MCF 10A (cell line): ENCODE data around the gene PALM. TPM values are rescaled to one million over a fixed set of nuclear protein-coding genes. Genes with fewer than 3 reads are reported as not detected.

ENCODE experiments used
- BruUV-seq: library from RNA; stranded (reverse); fragments of 400-500 nt; replicated peaks from 2 replicates; lab custom pipeline; 2021; lab: Mats Ljungman, UMichigan
- CTCF ChIA-PET: fragments of 300-600 bp; sonication (Branson Sonifier 250); formaldehyde crosslinking; extraction: SDS; loops from one replicate; lab custom pipeline; 2021; ENCODE audit warnings: antibody characterized with exemption, inconsistent platforms; lab: Yijun Ruan, JAX
- POLR2A ChIA-PET: fragments of 300-600, 350-650 bp; sonication (Branson Sonifier 250); formaldehyde crosslinking; extraction: SDS; loops from one replicate; lab custom pipeline; 2020; ENCODE audit warnings: antibody characterized with exemption, inconsistent platforms; lab: Yijun Ruan, JAX
- DNase-seq: peaks from one replicate; pipeline ENCODE4 v3.0.0-alpha.2; 2018; ENCODE audit not compliant: unreplicated experiment
- H3K27ac Mint-ChIP-seq: one replicate; pipeline ENCODE4 v1.8.0; 2022; ENCODE audit warnings: mild to moderate bottlenecking, low read depth, mixed read lengths; ENCODE audit not compliant: unreplicated experiment
- H3K27me3 Mint-ChIP-seq: one replicate; pipeline ENCODE4 v1.8.0; 2022; ENCODE audit warnings: mixed read lengths; ENCODE audit not compliant: insufficient read depth, unreplicated experiment
- H3K36me3 Mint-ChIP-seq: one replicate; pipeline ENCODE4 v1.8.0; 2022; ENCODE audit warnings: mild to moderate bottlenecking, moderate library complexity, mixed read lengths; ENCODE audit not compliant: insufficient read depth, unreplicated experiment
- H3K4me1 Mint-ChIP-seq: one replicate; pipeline ENCODE4 v1.8.0; 2022; ENCODE audit warnings: mixed read lengths; ENCODE audit not compliant: insufficient read depth, unreplicated experiment
- H3K4me3 Mint-ChIP-seq: one replicate; pipeline ENCODE4 v1.8.0; 2022; ENCODE audit warnings: mild to moderate bottlenecking, moderate library complexity, mixed read lengths; ENCODE audit not compliant: unreplicated experiment
- H3K9me3 Mint-ChIP-seq: one replicate; pipeline ENCODE4 v1.8.0; 2022; ENCODE audit warnings: mixed read lengths; ENCODE audit not compliant: unreplicated experiment
- CTCF ChIP-seq: fragments of 200-600 bp; IDR thresholded peaks from one replicate; pipeline ENCODE4 v1.8.0; 2022; ENCODE audit warnings: antibody characterized with exemption, mild to moderate bottlenecking; ENCODE audit not compliant: unreplicated experiment
- intact Hi-C: fragments of 100-400 bp; cut with micrococcal nuclease; formaldehyde crosslinking; loops from 2 replicates; pipeline ENCODE4 v1.14.1; 2022
- total RNA-seq: library from RNA; stranded (reverse); gene quantifications from 2 replicates; pipeline ENCODE4 v1.2.3, GENCODE V29; 2022

Gene PALM
- total RNA-seq, 1 experiment from 2014 or later, result 0.44 TPM

GRCh38 chr19:674282-675151, 34.2 kb upstream of the PALM start:
- Mint-ChIP-seq H3K4me1 (peaks cover 13% of the 10 kb centered on the region), H3K27ac (no peak overlapping the region), H3K9me3 (no peaks in the 10 kb centered on the region), H3K4me3 (no peak overlapping the region), H3K27me3 (no peaks in the 10 kb centered on the region), H3K36me3 (peaks cover 19% of the 10 kb centered on the region)
- no TSS peak for BruUV-seq
- DNase-seq, result no peak
- no peak for TF ChIP-seq CTCF
- intact Hi-C loops, result loop anchor here (5.0 kb wide), 1 partner anchor 78 kb away; the partner anchor contains the start of gene MISP
- CTCF ChIA-PET, result no interaction called here
- POLR2A ChIA-PET, result interaction anchor here (0.6 to 1.2 kb wide), 3 partner anchors 29 to 418 kb away, joined by 3 read pairs; no protein-coding TSS in a partner anchor

- DNase-seq, result no peak
- Mint-ChIP-seq H3K9me3 (no peaks in the 10 kb centered on the region), H3K4me1 (peaks cover 13% of the 10 kb centered on the region), H3K27ac (peak overlapping the region; percentile 79), H3K27me3 (no peaks in the 10 kb centered on the region), H3K36me3 (peaks cover 28% of the 10 kb centered on the region), H3K4me3 (peak overlapping the region; percentile 65)
- intact Hi-C loops, result loop anchor here (5.0 kb wide), 1 partner anchor 76 kb away; the partner anchor contains the start of gene MISP
- TF ChIP-seq CTCF, result no peak
- BruUV-seq, result no TSS peak
- ChIA-PET POLR2A (interaction anchor here (0.6 to 3.7 kb wide), 15 partner anchors 13 to 184 kb away, joined by 3 to 33 read pairs (median 4); partner anchors contain the start of genes CFD, MISP, PTBP1 and RNF126), CTCF (interaction anchor here (0.6 to 0.9 kb wide), 2 partner anchors 9 to 108 kb away, joined by 3 read pairs; no protein-coding TSS in a partner anchor)
These were observed 32.8 kb upstream of the PALM start for GRCh38 chr19:676007-676338.

- intact Hi-C loops, result loop anchor here (5.0 kb wide), 1 partner anchor 76 kb away; the partner anchor contains the start of gene MISP
- H3K27me3 Mint-ChIP-seq, result no peaks in the 10 kb centered on the region
- peak within 1 kb of the TSS; percentile 79 for H3K27ac Mint-ChIP-seq
- ChIA-PET CTCF (interaction anchor here (1.6 kb wide), 1 partner anchor 13 kb away, joined by 7 read pairs; the partner anchor contains the start of gene RNF126), POLR2A (interaction anchor here (0.5 to 6.8 kb wide), 17 partner anchors 10 to 308 kb away, joined by 3 to 49 read pairs (median 4); partner anchors contain the start of genes CDC34, CFD, MISP and PTBP1)
- H3K36me3 Mint-ChIP-seq, result peaks cover 31% of the 10 kb centered on the region
- H3K4me3 Mint-ChIP-seq, result peak within 1 kb of the TSS; percentile 65
- no peak for TF ChIP-seq CTCF
- H3K4me1 Mint-ChIP-seq, result peaks cover 13% of the 10 kb centered on the region
- TSS peak; percentile 46 for BruUV-seq
- DNase-seq, result no peak
- H3K9me3 Mint-ChIP-seq, result no peaks in the 10 kb centered on the region
These were observed 32.2 kb upstream of the PALM start, which contains the start of gene FSTL3 for GRCh38 chr19:676339-677105. Gene FSTL3 (plus strand): TSS chr19:676392. CDS start chr19:676424, 32 bp downstream.
